ENCODE data around the gene SMAD2.
A peak's percentile ranks its signal among the peaks of the same experiment; 100 is the strongest.
"Not testable (repeated sequence)": the region's sequence is repeated elsewhere in the genome, so short reads cannot be mapped to it uniquely, and the experiment has no call there.

SMAD2 gene

DNA sequence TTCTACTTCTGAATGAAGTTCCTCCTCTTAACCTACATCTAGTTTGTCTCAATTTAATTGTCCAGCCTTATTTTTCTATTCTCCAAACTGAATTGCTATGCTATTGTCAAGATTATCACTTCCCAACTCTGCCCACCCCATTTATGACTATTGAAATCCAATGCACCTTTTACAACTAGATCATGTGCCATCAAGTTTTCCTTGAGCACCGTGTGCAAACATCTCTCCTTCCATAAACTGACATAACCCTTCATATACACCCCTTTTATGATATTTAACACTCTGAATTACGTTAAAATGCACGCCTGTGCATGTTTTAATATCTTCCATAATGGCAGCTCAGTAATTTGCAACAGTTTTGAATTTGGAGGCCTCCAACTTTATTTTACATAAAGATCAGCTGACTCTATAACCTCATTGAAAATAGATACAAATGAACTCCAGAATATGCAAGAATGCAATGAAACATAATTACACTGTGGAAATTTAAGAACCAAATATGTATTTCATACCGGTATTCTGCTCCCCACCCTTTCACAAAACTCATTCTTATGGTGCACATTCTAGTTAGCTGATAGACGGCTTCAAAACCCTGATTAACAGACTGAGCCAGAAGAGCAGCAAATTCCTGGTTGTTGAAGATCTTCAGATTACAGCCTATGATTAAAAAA is 85.5 kb downstream of the SMAD2 start:
- DNase-seq (ENCODE audit: low read depth) = no peak

DNA sequence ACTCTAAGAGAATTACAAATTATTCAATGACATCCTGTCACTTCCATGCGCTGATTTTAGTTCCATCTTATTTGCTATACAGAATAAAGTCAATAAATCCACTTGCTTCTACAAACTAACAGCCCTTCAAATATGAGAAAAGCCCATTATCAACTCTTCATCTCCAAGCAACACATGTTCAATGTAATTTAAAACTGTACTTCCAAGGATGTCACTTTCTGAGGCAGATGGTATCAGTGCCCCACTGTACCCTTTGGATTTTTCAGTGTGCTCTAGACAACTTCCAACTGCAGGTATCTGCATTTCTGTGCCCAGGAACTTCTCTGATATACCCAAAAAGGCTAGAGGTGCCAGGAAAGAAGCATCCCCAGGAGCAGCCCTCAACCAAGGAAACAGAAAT is 87.6 kb downstream of the SMAD2 start:
- no peak for DNase-seq (ENCODE audit: low read depth)

DNA sequence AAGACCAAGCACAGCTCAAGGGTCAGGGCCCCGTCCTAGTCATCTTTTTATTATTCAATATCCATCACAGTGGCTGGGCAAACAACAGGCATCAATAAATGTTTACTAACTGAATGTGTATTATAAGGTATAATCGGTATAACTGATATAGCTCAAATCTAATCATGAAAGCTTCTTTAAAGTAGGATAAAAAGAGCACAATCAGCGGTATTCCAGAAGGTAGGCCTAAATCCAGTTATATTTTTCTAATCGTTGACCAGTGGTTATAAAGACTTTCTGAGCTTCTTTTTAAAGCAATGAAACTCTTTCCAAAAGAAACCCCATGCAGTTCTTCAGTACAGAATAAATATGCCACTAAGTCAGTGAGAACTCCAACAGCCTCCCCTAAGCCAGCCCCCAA is 92.1 kb downstream of the SMAD2 start:
- DNase-seq (ENCODE audit: low read depth) = no peak

DNA sequence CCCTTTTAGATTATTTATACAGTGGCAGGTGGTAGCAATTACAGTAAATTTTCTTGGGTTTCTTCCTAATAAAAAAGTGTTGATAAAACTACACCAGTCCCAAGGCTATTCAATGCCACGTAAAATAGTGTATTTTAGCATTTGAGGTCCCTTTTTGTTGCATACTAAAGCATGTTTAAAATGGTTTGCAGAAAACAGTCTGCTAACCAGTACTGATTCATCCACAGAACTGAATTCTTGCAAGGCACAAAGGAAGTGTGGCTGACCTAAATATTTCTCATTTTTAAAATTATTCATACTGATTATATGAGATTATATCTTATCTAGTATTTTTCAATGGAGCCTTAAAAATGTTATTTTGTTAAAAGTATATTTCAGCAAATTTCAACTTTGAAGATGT is 98.1 kb downstream of the SMAD2 start:
- peak; percentile 58 for DNase-seq (ENCODE audit: low read depth)

DNA sequence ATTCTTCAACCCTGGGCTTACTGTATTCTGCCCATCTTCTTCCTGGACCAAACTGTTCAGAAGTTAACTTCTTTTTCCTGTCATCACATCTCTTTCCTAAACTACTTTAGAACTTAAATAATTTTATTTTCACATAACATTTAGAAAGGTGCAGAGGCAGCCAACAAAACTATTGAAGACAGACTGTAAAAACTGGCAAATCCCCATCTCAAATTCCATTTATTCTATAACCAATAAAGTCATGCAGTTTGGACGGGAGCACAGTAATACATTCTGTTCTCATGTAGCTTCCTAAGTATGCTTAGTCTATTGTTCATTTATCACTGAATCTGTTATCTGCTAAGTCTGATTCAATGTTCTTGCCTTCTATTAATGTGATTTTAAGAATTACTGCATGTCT is 99.1 kb downstream of the SMAD2 start:
- peak; percentile 31 for DNase-seq (ENCODE audit: low read depth)

DNA sequence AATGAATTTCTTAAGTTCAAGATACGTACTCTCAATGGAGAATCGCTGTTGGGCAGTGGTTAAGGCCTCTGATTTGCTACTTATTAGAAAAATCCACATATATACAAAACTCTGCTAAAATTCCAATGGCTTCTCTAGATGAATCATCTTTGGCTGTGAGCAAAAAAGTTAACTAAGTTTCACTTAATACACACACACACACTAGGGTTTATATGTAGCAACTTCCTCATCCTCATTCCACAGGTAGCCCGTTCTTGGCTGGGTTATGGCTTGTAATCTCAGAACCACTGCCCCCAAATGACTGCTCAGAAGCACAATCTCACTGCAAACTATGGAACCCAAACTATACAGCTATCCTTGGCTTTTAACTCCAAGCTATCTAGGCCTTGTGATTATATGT is 99.7 kb downstream of the SMAD2 start:
- peak; percentile 31 for DNase-seq (ENCODE audit: low read depth)

DNA sequence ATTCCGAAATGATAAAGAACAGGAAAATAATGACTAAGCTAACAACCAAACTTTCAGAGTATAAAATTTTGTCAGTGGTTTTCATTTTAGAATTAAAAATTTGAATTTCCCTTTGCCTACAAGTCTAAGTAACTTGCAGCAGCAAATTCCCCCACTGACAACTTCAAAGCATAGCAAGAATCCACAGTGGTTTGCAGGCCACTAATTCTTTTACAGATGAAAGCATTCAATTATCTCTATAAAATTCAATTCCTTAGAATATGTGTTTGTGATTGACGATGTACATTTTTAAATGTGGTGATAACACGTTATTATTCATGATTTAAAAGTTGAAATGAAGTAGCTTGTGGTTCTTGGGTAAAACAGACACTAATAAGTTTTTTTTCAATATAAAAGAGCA is 100.6 kb downstream of the SMAD2 start:
- no peak for DNase-seq (ENCODE audit: low read depth)

DNA sequence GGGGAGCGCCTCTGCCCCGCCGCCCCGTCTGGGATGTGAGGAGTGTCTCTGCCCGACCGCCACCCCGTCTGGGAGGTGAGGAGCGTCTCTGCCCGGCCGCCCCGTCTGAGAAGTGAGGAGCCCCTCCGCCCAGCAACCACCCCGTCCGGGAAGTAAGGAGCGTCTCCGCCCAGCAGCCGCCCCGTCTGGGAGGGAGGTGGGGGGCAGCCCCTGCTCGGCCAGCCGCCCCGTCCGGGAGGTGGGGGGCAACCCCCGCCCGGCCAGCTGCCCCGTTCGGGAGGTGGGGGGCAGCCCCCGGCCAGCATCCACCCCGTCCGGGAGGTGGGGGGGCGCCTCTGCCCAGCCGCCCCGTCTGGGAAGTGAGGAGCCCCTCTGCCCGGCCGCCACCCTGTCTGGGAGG is 102.4 kb downstream of the SMAD2 start:
- not testable (repeated sequence) for DNase-seq (ENCODE audit: low read depth)

DNA sequence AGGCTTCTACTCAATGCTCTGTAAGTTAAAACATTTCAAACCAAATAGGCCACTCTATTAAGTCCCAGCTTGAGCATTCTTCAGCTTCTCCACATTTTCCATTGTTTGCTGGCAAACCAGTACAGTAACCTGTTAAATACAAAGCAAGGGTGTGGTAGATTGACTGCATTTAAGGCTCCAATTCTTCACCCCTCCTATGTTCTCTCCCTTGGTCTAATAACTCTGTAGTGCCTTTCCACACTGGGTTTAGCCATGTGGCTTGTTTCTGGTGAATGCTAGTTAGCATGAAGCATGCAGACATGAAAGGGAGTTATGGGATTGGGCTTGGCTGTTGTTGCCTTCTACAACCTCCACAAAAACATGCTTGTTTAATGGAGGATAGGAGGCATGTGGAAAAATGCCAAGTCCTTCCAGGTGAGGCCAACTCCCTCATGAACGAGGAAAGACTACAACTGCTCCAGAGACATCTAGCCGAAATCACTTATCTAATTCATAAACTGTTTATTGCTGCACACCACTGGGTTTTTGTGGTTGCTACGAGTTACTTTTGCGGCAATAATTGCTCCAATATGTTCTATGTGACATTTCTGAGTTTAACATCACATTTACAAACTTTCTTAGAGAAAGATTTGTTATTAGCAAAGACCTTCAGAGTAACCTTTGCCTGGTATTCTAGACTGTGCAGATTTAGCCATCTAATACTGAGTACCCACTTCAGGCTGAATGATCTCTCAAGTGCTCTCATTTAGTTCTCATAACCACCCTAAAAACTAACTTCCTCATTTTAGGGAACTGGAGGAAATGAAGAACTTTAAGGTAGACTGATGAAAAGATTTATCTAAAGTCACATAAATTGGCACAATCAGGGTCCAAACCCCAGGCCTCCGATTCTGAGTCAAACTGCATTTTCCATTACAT is 104.0 kb downstream of the SMAD2 start:
- DNase-seq (ENCODE audit: low read depth) = no peak

DNA sequence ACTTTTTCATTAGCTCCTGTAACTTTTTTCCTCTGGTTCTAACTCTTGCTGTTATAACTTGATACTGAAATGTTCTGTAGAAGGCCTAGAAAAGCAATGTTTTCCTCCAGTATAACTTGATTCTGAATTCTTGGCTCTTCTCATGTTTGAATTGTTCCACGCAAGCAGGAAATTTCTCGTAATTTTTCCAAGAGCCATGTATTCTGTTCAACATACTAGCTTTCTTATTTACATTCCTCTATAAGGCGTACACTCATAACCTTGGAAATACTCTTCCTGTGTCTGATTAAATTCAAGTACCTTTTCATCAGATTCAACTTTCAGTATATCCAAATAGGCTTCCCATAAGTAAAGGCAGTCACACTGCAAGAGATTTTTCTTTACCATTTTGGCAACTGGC is 109.1 kb downstream of the SMAD2 start:
- no peak for DNase-seq (ENCODE audit: low read depth)

DNA sequence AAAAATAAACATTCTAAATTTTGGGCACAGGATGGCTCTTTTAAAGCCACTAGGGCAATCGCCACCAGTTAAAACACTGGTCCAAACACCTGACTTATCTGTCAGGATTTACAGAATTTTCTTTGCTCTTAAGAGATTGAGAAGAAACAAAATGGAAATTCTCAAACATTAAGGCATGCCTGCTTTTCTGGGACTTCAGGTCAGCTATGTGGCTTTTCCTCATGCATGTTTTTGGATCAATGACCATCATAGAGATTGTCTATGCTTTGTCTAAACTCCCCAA is 112.7 kb downstream of the SMAD2 start:
- no peak for DNase-seq (ENCODE audit: low read depth)

DNA sequence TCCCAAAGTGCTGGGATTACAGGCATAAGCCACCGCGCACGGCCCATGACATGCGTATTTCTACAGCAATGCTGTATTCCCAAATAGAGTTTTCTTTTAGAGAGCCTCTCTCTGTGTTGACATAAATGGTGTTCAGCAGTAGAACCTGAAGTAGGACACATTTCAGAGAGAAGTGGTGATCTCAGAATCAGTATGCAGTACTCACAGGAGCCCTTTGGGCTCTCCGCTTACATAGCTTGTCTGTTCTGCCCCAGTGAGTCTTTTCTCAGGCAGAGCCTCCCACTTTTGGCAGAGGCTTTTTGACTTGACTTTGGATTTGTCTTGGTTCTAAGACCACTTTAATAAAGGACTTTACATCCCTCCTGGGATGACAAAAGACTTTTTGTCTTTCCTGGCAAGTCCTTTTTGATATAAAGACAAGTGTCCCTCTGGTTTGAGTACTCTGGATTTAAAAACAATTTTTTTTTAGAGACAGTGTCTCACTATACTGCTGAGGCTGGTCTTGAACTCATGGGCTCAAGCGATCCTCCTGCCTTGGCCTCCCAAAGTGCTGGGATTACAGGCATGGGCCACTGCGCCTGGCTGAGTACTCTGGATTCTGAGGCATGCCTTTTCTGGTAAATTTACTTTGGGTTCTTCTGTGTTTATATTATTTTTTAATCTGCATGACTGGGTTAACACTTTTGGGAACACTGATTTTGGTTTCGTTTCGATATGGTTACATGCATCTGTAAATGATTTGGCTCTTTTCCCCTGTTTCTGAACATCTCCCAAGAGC is 113.3 kb downstream of the SMAD2 start:
- no peak for DNase-seq (ENCODE audit: low read depth)

DNA sequence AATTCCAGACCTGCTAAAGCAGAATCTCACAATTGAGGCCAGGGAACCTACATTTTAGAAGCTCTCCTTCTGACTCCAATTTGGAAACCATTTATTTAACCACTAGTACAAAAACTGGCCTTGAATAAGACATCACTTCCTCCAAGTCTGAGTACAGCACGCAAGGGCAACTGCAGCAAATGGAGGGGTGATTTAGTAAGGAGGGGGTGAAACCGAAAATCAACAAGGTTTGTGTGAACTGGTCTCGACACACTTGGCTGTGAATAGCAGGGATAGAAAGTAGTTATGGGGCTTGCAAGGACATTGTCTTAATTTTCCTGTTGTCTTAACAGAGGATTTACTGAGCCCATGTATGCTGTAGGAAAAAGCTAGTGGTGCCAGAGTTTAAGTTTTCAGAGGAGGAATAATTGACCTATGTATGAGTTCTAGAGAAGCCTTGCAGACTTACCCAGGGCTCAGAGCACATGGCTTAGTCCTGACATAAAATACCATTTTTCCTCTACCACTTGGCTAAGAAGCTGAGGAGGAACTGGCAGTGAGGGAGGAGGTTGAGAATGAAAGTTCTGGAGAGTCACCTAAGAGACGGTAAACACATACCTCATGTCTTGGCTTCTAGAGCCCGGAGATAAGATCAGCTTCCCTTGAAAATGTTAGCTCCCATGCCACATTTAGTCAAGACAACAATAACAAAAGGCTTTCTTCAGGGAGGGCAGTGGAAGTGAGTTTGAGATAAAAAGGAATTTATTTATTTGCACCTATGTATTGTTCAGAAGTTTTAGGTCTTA is 114.8 kb downstream of the SMAD2 start:
- peak; percentile 57 for DNase-seq (ENCODE audit: low read depth)

DNA sequence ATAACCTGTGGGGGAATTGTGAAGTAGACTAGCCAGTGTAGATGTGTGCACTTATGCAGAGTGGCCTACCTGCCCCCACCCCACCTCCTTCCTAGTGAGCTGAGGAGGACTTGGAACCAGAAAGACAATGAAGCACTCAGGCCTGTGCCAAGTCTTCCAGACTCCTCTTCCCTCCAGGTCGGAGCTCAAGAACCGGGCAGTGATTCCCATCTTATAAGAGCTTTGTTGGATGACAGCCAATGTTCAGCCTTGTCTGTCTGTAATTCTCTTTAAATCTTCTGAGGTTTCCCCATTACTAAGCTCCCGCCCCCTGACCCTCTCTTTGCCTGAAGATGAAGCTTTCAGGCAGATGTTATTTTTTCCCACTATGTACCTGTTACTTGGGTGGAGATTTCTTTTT is 121.0 kb downstream of the SMAD2 start:
- DNase-seq (ENCODE audit: low read depth) = peak; percentile 46

DNA sequence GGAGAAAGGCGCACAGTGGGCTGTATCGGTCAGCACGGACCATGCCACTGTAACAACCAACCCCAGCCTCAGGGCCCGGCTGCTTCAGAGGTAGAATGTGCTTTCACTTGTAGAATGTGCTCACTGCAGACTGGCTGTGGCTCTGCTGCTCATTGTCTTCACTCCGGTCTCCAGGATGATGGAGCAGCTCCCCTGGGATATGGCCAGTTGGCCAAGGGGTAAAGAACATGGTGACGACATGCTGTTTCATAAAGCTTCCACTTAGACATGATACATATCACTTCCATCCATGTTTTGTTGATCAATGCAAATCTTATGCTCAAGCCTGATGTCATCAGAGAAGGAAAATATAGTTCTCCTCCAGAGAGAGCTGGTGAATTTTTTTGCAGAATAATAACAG is 127.7 kb downstream of the SMAD2 start:
- no peak for DNase-seq (ENCODE audit: low read depth)

DNA sequence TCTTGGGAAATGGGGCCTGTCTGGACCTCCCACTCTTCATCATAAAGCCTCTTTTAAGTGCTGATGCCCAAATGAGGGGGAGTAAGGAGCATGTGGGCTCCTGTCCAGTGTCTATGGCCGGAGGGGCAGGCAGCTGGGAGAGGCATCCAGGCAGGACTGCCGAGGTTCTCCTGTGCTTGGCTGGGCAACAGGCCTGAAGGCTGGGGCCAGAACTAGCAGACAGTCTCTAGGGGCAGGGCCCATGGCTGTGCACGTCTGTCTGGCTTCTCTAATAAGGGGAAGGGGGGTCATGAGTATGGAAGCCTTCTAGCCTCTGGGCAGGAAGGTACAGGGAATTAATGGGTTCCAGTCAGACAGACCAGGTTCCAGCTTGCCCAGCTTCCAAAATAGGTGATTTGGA is 128.6 kb downstream of the SMAD2 start:
- no peak for DNase-seq (ENCODE audit: low read depth)

DNA sequence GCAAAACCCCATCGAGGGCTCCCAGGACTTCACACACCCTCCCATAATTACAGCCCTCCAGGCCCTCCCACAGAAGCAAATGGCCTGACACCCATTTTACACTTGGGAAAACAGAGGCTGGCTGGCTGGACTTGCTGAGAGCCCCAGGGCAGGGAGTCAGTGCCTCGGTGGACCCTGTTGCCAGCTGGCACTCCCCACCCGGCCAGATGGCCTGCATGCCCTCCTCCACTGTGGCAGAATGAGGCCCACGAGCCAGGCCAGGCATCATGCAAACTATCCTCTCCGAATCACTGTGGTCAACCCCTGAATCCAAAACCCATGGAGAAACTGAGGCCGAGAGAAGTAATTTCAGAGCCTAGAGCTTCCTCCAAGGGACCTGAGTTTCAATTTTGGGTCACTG is 129.7 kb downstream of the SMAD2 start:
- DNase-seq (ENCODE audit: low read depth) = no peak

DNA sequence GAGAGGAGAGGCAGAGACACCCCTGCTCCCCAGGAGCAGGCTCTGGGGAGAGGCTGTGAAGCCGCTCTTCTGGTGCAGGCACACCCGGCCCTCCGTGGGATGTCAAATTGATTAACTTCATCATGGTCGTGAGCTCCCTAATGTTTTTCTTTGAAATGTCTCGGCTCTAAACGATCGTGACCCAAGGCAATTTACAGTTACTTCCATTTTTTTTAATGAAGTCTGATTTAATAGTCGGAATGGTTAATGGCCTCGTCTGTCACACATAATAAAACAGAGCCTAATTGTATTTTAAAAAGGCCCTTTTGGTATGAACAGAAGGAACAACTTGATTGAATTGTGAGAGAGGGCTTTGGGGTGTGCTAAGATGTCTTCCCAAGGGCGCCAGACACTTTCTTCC is 130.2 kb downstream of the SMAD2 start:
- no peak for DNase-seq (ENCODE audit: low read depth)

DNA sequence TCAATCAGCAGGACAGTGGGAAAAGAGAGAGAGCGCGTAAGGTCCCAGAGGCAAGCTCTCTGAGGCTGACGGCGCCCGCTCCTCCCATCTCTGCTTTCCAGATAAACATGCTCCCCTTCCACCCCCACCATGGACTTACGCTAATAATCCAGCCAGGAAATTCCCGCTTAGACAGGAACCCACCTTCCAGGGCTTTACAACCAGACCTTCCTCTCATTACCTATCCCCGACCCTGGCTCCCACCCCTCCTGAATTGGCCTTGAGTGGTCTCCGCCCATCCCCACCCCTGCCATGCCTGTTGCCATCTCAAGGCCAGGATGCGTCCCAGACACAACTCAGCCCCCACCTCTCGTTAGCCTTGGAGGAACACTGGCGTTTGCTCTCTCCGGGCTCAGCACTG is 131.1 kb downstream of the SMAD2 start:
- no peak for DNase-seq (ENCODE audit: low read depth)

DNA sequence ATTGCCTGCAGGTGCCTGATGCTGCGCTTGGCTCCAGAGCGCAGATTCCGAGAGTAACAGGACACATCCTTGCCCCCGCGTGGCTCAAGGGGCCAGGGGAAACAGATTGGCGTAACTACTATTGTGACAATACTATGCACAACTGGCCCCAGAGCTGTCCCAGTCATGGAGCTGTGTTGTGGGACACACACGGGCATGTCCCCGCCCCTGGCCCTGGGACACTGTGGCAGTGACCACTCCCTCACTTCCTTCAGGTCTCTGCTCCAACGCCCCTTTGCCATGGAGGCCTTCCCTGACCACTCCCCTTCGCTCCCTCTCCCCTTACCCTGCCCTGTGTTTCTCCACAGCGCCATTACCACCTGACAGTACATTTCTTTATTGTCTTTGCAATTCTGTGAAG is 132.1 kb downstream of the SMAD2 start:
- no peak for DNase-seq (ENCODE audit: low read depth)

DNA sequence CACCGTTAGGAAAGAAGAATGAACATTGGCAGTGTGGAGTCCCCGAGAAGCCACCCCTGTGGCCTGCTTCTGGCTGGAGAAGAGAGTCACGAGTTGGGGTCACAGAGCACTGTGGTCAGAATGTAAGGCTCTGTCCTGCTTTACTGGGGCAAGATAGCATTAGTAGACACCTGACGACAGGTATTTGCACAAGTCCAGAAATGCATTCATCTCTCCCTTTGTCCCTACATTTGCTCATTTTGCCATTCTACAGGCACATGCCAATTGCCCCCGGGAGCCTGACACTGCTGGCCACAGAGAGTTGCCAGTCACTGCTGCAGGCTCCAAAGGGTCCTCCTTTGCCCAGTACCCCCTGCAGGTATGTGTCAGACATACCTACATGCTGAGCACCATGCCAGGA is 133.3 kb downstream of the SMAD2 start:
- no peak for DNase-seq (ENCODE audit: low read depth)

DNA sequence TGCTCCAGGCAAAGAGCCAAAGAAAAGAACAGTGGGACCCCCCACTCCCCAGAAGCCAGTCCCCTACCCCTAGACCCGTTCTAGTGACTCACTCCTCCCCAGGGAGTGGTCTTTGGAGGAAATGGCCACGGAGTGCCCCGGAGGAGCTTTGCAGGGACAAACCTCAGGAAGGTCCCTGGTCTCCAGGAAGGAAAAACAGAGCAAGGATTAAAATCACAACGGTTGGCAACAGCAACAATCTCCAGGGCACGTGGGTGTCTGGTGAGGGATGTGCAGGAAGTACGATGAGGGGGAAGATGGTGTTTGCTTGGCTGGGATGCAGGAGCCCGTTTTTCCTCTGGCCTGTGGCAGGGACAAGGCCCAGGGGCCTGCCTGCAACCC is 135.0 kb downstream of the SMAD2 start:
- DNase-seq (ENCODE audit: low read depth) = no peak
